Heart left ventricle (tissue), 16 donors: ENCODE results near the gene MPG. TPM values are rescaled to one million over a fixed set of nuclear protein-coding genes. Genes with fewer than 3 reads are reported as not detected.

Source experiments
- ATAC-seq, 4 donors: fragments of 200-7000 bp; cut with Tn5 transposase; one replicate each; pipeline ENCODE4 v1.9.1; 2020 to 2022; ENCODE audit warnings: moderate library complexity in 4 of 4, mild to moderate bottlenecking in 3 of 4, moderate number of reproducible peaks in 1 of 4
- DNase-seq, 5 donors: peaks; one replicate each; pipeline ENCODE4 v3.0.0-alpha.2; 2020
- H3K27ac ChIP-seq, 12 donors: fragments of 200-600 bp; sonication (generic) in 4 of 12; one replicate each; pipeline versions ENCODE4 v1.5.0 to v1.8.0; 2016 to 2022; ENCODE audit warnings: mild to moderate bottlenecking in 2 of 12
- H3K27me3 ChIP-seq, 9 donors: fragments of 200-600 bp; sonication (generic) in 2 of 9; one replicate each; pipeline versions ENCODE4 v1.5.1 to v1.8.0; 2016 to 2022; ENCODE audit warnings: mild to moderate bottlenecking in 3 of 9
- H3K36me3 ChIP-seq, 9 donors: fragments of 200-600 bp; sonication (generic) in 2 of 9; one replicate each; pipeline versions ENCODE4 v1.5.0 to v1.8.0; 2018 to 2022; ENCODE audit warnings: mild to moderate bottlenecking in 2 of 9
- H3K4me1 ChIP-seq, 12 donors: fragments of 200-600 bp; sonication (generic) in 4 of 12; one replicate each; pipeline versions ENCODE4 v1.5.0 to v1.8.0; 2016 to 2022; ENCODE audit warnings: mild to moderate bottlenecking in 3 of 12
- H3K4me3 ChIP-seq, 12 donors: fragments of 200-600 bp; sonication (generic) in 4 of 12; one replicate each; pipeline versions ENCODE4 v1.5.0 to v1.8.0; 2017 to 2022; ENCODE audit warnings: mild to moderate bottlenecking in 9 of 12, moderate library complexity in 4 of 12
- H3K9me3 ChIP-seq, 12 donors: fragments of 200-600 bp; sonication (generic) in 4 of 12; one replicate each; pipeline versions ENCODE4 v1.5.0 to v1.8.0; 2016 to 2022; ENCODE audit warnings: mild to moderate bottlenecking in 1 of 12
- CTCF ChIP-seq, 12 donors: fragments of 200-600 bp; sonication (generic) in 4 of 12; IDR thresholded peaks; one replicate each; pipeline versions ENCODE4 v1.5.0 to v1.8.0; 2018 to 2022; ENCODE audit warnings: antibody characterized with exemption in 12 of 12, mild to moderate bottlenecking in 5 of 12
- POLR2A ChIP-seq, 2 donors: fragments of 450-650 bp; IDR thresholded peaks; one replicate each; pipeline ENCODE4 v1.6.1; 2017; ENCODE audit warnings: antibody characterized with exemption in 2 of 2, mild to moderate bottlenecking in 2 of 2, moderate library complexity in 2 of 2
- WGBS, 4 donors: extraction: QIAGEN DNeasy Blood & Tissue Kit in 2 of 4; methylation state at CpG; one replicate each; pipeline versions ENCODE4 v1.1.5 to v1.1.7; 2013 to 2018; 5-methylcytosine and 5-hydroxymethylcytosine counted together
- intact Hi-C, 10 donors: fragments of 100-400 bp; cut with DNase I; formaldehyde crosslinking; loops; one replicate each; pipeline versions ENCODE4 v1.11.1 to v1.14.2; 2022
- polyA plus RNA-seq, 2 donors: library from polyadenylated mRNA; stranded (reverse); fragments of 200-250 nt; gene quantifications; one replicate each; pipeline ENCODE4 v1.2.3, GENCODE V29; 2013
- total RNA-seq, 9 donors: library from RNA; depleted of rRNA in 2 of 9; stranded (reverse); fragments of >200 nt in 2 of 9; fragmentation: NEBNext Ultra II Directional in 3 of 9; extraction: Animal tissue kit (Norgen Biotek cat#: 25700) in 3 of 9; gene quantifications; one replicate each; pipeline versions ENCODE4 v1.1.0 to v1.2.4, GENCODE V29; 2016 to 2023
- donor health status: ischemic (EF 13 %, LVEDD 7.1; RV severe dilation, severe dysfunction).
- donor health status: healthy with polysubstance abuse.
- donor health status: DM: no; HTN: yes; CAD: no.
- donor health status: DM: no; HTN: no; CAD: no.
- donor health status: ischemic (EF 25% LVEDD 6.9; RV normal size, moderate dysfunction).
- donor health status: ischemic (EF 25% LVEDD 5.7; RV mildly dilated, moderate dysfunction).
- donor health status: healthy.
- donor health status: DM: yes; HTN: yes; CAD: no.
- donor health status: ischemic (EF 35%, LVEDD 5.7; RV mildly dilated, moderate dysfunction).
- donor health status: nonischemic (EF 11% LVEDD 7.7; RV severe dilation, severe dysfunction).
- donor health status: DM: yes; HTN: yes; CAD: no.
- donor health status: PGD.
- donor health status: ischemic (EF 29% LVEDD 5.4; RV normal size, mild dysfunction).
- donor health status: nonischemic (EF 23%, LVEDD 6.1; RV moderate dilation, normal function).

The MPG gene
- total and polyA plus RNA-seq, 11 donors, result 30.5 to 89.7 (median 40.3) TPM

- H3K27me3 ChIP-seq, result no peaks in the 10 kb centered on the region
- H3K27ac ChIP-seq, result no peak overlapping the region
- H3K4me3 ChIP-seq, result peak overlapping the region in 9 of 12 donors; percentile 2 to 58 (median 40)
- H3K36me3 ChIP-seq, result peaks cover 0 to 28% (median 21%) of the 10 kb centered on the region in 9 donors
- H3K4me1 ChIP-seq, result peaks cover 0 to 6% (median 0%) of the 10 kb centered on the region in 12 donors
- DNase-seq (peak in 1 of 5 donors; percentile 47), ATAC-seq (peak in 1 of 4 donors; percentile 7)
- WGBS, 4 donors, result 77 to 82% (median 79%) methylated on average over 11 of the region's 11 CpGs
- H3K9me3 ChIP-seq, result no peaks in the 10 kb centered on the region
- intact Hi-C loops, result no loop called here
- TF ChIP-seq CTCF (IDR thresholded peaks at IDR 0.05), result no peak
Measured at GRCh38 chr16:42069-42457, 36.0 kb upstream of the MPG start.

GRCh38 chr16:42691-43090 lies 35.3 kb upstream of the MPG start:
- Histone ChIP-seq H3K27ac (no peak overlapping the region), H3K9me3 (no peaks in the 10 kb centered on the region), H3K27me3 (no peaks in the 10 kb centered on the region), H3K4me1 (peaks cover 0 to 6% (median 0%) of the 10 kb centered on the region in 12 donors), H3K4me3 (no peak overlapping the region), H3K36me3 (peaks cover 0 to 33% (median 25%) of the 10 kb centered on the region in 9 donors)
- 80 to 86% (median 82%) methylated on average over 4 of the region's 4 CpGs for WGBS, 4 donors
- ATAC-seq (no peak), DNase-seq (peak in 1 of 5 donors; percentile 17)
- no peak for TF ChIP-seq CTCF (IDR thresholded peaks at IDR 0.05)
- TF ChIP-seq POLR2A (IDR thresholded peaks at IDR 0.05), result no peak
- intact Hi-C loops, result no loop called here

- 80 to 88% (median 82%) methylated on average over 5 of the region's 5 CpGs for WGBS, 4 donors
- Histone ChIP-seq H3K27me3 (no peaks in the 10 kb centered on the region), H3K27ac (no peak overlapping the region), H3K4me1 (peaks cover 0 to 6% (median 0%) of the 10 kb centered on the region in 12 donors), H3K9me3 (no peaks in the 10 kb centered on the region), H3K4me3 (no peak overlapping the region), H3K36me3 (peaks cover 0 to 34% (median 28%) of the 10 kb centered on the region in 9 donors)
- no peak for ATAC-seq
- TF ChIP-seq POLR2A (IDR thresholded peaks at IDR 0.05) (no peak), CTCF (IDR thresholded peaks at IDR 0.05) (no peak)
- intact Hi-C loops, result no loop called here
- no peak for DNase-seq
Measured at GRCh38 chr16:43294-43693, 34.7 kb upstream of the MPG start.

- H3K9me3 ChIP-seq, result no peaks in the 10 kb centered on the region
- H3K4me1 ChIP-seq, result no peaks in the 10 kb centered on the region
- peak in 1 of 5 donors; percentile 3 for DNase-seq
- peaks cover 0 to 36% (median 28%) of the 10 kb centered on the region in 9 donors for H3K36me3 ChIP-seq
- TF ChIP-seq CTCF (IDR thresholded peaks at IDR 0.05), result no peak
- TF ChIP-seq POLR2A (IDR thresholded peaks at IDR 0.05), result no peak
- H3K27me3 ChIP-seq, result no peaks in the 10 kb centered on the region
- intact Hi-C loops, result no loop called here
- no peak for ATAC-seq
- H3K4me3 ChIP-seq, result no peak overlapping the region
- WGBS, 4 donors, result 89 to 95% (median 95%) methylated on average over 8 of the region's 8 CpGs
- no peak overlapping the region for H3K27ac ChIP-seq
Measured at GRCh38 chr16:44655-45054, 33.4 kb upstream of the MPG start.
